Activated naive CD4-positive, alpha-beta T cell treated with anti-CD3 and anti-CD28 coated beads, Interleukin-2, amount 10 ng/mL, durations not matched to agents 7 days and 5 days (primary cell): ENCODE measurements around the gene PTP4A1.
A peak's percentile ranks its signal among the peaks of the same experiment; 100 is the strongest.
"Not testable (repeated sequence)": the region's sequence is repeated elsewhere in the genome, so short reads cannot be mapped to it uniquely, and the experiment has no call there.

ENCODE experiments used
- CTCF ChIA-PET: fragments of 350-600 bp; sonication (Branson Sonifier 250); formaldehyde crosslinking; loops from one replicate; lab custom pipeline; 2021; ENCODE audit warnings: antibody characterized with exemption; lab: Charles Lee
- DNase-seq: peaks from one replicate; pipeline ENCODE4 v3.0.0-alpha.2; 2020
- H3K27ac Mint-ChIP-seq: one replicate; pipeline ENCODE4 v1.8.0; 2021; ENCODE audit warnings: mild to moderate bottlenecking, moderate library complexity, mixed read lengths
- H3K27me3 Mint-ChIP-seq: one replicate; pipeline ENCODE4 v1.8.0; 2021; ENCODE audit warnings: mild to moderate bottlenecking, mixed read lengths
- H3K36me3 Mint-ChIP-seq: one replicate; pipeline ENCODE4 v1.8.0; 2021; ENCODE audit warnings: mixed read lengths
- H3K4me1 Mint-ChIP-seq: one replicate; pipeline ENCODE4 v1.8.0; 2021; ENCODE audit warnings: mixed read lengths
- H3K4me3 Mint-ChIP-seq: one replicate; pipeline ENCODE4 v1.8.0; 2021; ENCODE audit warnings: mild to moderate bottlenecking, moderate library complexity, mixed read lengths
- H3K9me3 Mint-ChIP-seq: one replicate; pipeline ENCODE4 v1.8.0; 2021; ENCODE audit warnings: mixed read lengths

Gene PTP4A1

GRCh38 chr6:63581355-63582013, 9.2 kb downstream of the PTP4A1 start:
- Mint-ChIP-seq H3K9me3 (no peaks in the 10 kb centered on the region), H3K4me3 (no peak overlapping the region), H3K27me3 (no peaks in the 10 kb centered on the region), H3K27ac (no peak overlapping the region), H3K4me1 (peaks cover 6% of the 10 kb centered on the region), H3K36me3 (peaks cover 38% of the 10 kb centered on the region)
- CTCF ChIA-PET, result interaction anchor here (0.9 kb wide), 1 partner anchor 17 kb away, joined by 3 read pairs; no protein-coding TSS in a partner anchor
- no peak for DNase-seq

- Mint-ChIP-seq H3K4me1 (no peaks in the 10 kb centered on the region), H3K9me3 (no peaks in the 10 kb centered on the region), H3K4me3 (no peak overlapping the region), H3K27ac (no peak overlapping the region), H3K27me3 (no peaks in the 10 kb centered on the region), H3K36me3 (peaks cover 31% of the 10 kb centered on the region)
- DNase-seq, result no peak
- CTCF ChIA-PET, result no interaction called here
These were observed 10.4 kb downstream of the PTP4A1 start for GRCh38 chr6:63582579-63583231.

GRCh38 chr6:63584125-63584514, 11.8 kb downstream of the PTP4A1 start:
- Mint-ChIP-seq H3K9me3 (no peaks in the 10 kb centered on the region), H3K27me3 (no peaks in the 10 kb centered on the region), H3K4me1 (no peaks in the 10 kb centered on the region), H3K27ac (no peak overlapping the region), H3K4me3 (no peak overlapping the region), H3K36me3 (peaks cover 31% of the 10 kb centered on the region)
- CTCF ChIA-PET, result interaction anchor here (1.0 to 2.2 kb wide), 2 partner anchors 10 to 14 kb away, joined by 5 to 10 read pairs; no protein-coding TSS in a partner anchor
- no peak for DNase-seq

- Mint-ChIP-seq H3K4me1 (no peaks in the 10 kb centered on the region), H3K36me3 (peaks cover 29% of the 10 kb centered on the region), H3K4me3 (no peak overlapping the region), H3K27ac (no peak overlapping the region), H3K9me3 (no peaks in the 10 kb centered on the region), H3K27me3 (no peaks in the 10 kb centered on the region)
- no peak for DNase-seq
- CTCF ChIA-PET, result interaction anchor here (1.0 to 2.2 kb wide), 2 partner anchors 10 to 14 kb away, joined by 5 to 10 read pairs; no protein-coding TSS in a partner anchor
These were observed 12.3 kb downstream of the PTP4A1 start for GRCh38 chr6:63584566-63584965.

- H3K4me3 Mint-ChIP-seq, H3K9me3 Mint-ChIP-seq, H3K27me3 Mint-ChIP-seq, H3K4me1 Mint-ChIP-seq, H3K27ac Mint-ChIP-seq, DNase-seq: not testable (repeated sequence)
- H3K36me3 Mint-ChIP-seq, result peaks cover 18% of the 10 kb centered on the region
- CTCF ChIA-PET, result interaction anchor here (2.2 kb wide), 1 partner anchor 11 kb away, joined by 10 read pairs; no protein-coding TSS in a partner anchor
These were observed 13.4 kb downstream of the PTP4A1 start for GRCh38 chr6:63585652-63586051.

GRCh38 chr6:63589952-63590411, 17.7 kb downstream of the PTP4A1 start:
- H3K9me3 Mint-ChIP-seq, result no peaks in the 10 kb centered on the region
- no peaks in the 10 kb centered on the region for H3K36me3 Mint-ChIP-seq
- no peak overlapping the region for H3K27ac Mint-ChIP-seq
- H3K27me3 Mint-ChIP-seq, result peaks cover 7% of the 10 kb centered on the region
- CTCF ChIA-PET, result no interaction called here
- H3K4me1 Mint-ChIP-seq, result no peaks in the 10 kb centered on the region
- no peak overlapping the region for H3K4me3 Mint-ChIP-seq
- no peak for DNase-seq

GRCh38 chr6:63592886-63593285, 20.6 kb downstream of the PTP4A1 start:
- H3K4me1 Mint-ChIP-seq, result peaks cover 4% of the 10 kb centered on the region
- no peak for DNase-seq
- no peaks in the 10 kb centered on the region for H3K36me3 Mint-ChIP-seq
- no peak overlapping the region for H3K4me3 Mint-ChIP-seq
- H3K27me3 Mint-ChIP-seq, result peaks cover 20% of the 10 kb centered on the region
- CTCF ChIA-PET, result interaction anchor here (1.0 to 2.1 kb wide), 3 partner anchors 18 to 240 kb away, joined by 3 to 10 read pairs (median 5); no protein-coding TSS in a partner anchor
- no peak overlapping the region for H3K27ac Mint-ChIP-seq
- no peaks in the 10 kb centered on the region for H3K9me3 Mint-ChIP-seq

GRCh38 chr6:63597141-63598048, 25.1 kb downstream of the PTP4A1 start:
- Mint-ChIP-seq H3K27ac (no peak overlapping the region), H3K4me3 (peak overlapping the region; percentile 77), H3K4me1 (peaks cover 20% of the 10 kb centered on the region), H3K9me3 (no peaks in the 10 kb centered on the region), H3K27me3 (peaks cover 25% of the 10 kb centered on the region), H3K36me3 (no peaks in the 10 kb centered on the region)
- no peak for DNase-seq
- CTCF ChIA-PET, result interaction anchor here (0.7 to 3.4 kb wide), 16 partner anchors 10 to 290 kb away, joined by 3 to 54 read pairs (median 5); partner anchors contain the start of gene PHF3

- DNase-seq, result peak; percentile 81
- no peak overlapping the region for H3K27ac Mint-ChIP-seq
These were observed 26.1 kb downstream of the PTP4A1 start for GRCh38 chr6:63598049-63599036.

GRCh38 chr6:63599243-63599642, 27.0 kb downstream of the PTP4A1 start:
- peak overlapping the region; percentile 24 for H3K27ac Mint-ChIP-seq
- no peak for DNase-seq
- H3K36me3 Mint-ChIP-seq, result no peaks in the 10 kb centered on the region
- CTCF ChIA-PET, result interaction anchor here (0.9 to 3.4 kb wide), 17 partner anchors 10 to 257 kb away, joined by 3 to 54 read pairs (median 5); partner anchors contain the start of gene PHF3
- H3K9me3 Mint-ChIP-seq, result no peaks in the 10 kb centered on the region
- peaks cover 19% of the 10 kb centered on the region for H3K27me3 Mint-ChIP-seq
- H3K4me1 Mint-ChIP-seq, result peaks cover 20% of the 10 kb centered on the region
- H3K4me3 Mint-ChIP-seq, result peak overlapping the region; percentile 77

More at GRCh38 chr6:63598049-63599036, 26.1 kb downstream of the PTP4A1 start:
- CTCF ChIA-PET, result interaction anchor here (0.7 to 3.4 kb wide), 29 partner anchors 9 to 291 kb away, joined by 3 to 54 read pairs (median 4); partner anchors contain the start of gene PHF3
- peaks cover 20% of the 10 kb centered on the region for H3K4me1 Mint-ChIP-seq
- H3K9me3 Mint-ChIP-seq, result no peaks in the 10 kb centered on the region
- H3K4me3 Mint-ChIP-seq, result peak overlapping the region; percentile 77
- peaks cover 21% of the 10 kb centered on the region for H3K27me3 Mint-ChIP-seq
- H3K36me3 Mint-ChIP-seq, result no peaks in the 10 kb centered on the region

GRCh38 chr6:63600136-63600535, 27.9 kb downstream of the PTP4A1 start:
- no peaks in the 10 kb centered on the region for H3K9me3 Mint-ChIP-seq
- H3K27ac Mint-ChIP-seq, result no peak overlapping the region
- peaks cover 18% of the 10 kb centered on the region for H3K27me3 Mint-ChIP-seq
- CTCF ChIA-PET, result interaction anchor here (1.6 to 2.0 kb wide), 2 partner anchors 26 to 164 kb away, joined by 4 to 9 read pairs; no protein-coding TSS in a partner anchor
- no peak overlapping the region for H3K4me3 Mint-ChIP-seq
- H3K4me1 Mint-ChIP-seq, result peaks cover 20% of the 10 kb centered on the region
- no peaks in the 10 kb centered on the region for H3K36me3 Mint-ChIP-seq
- no peak for DNase-seq

GRCh38 chr6:63609231-63609630, 37.0 kb downstream of the PTP4A1 start:
- CTCF ChIA-PET, result interaction anchor here (1.6 kb wide), 1 partner anchor 11 kb away, joined by 5 read pairs; no protein-coding TSS in a partner anchor
- DNase-seq, result no peak
- H3K27ac Mint-ChIP-seq, result no peak overlapping the region
- no peak overlapping the region for H3K4me3 Mint-ChIP-seq
- no peaks in the 10 kb centered on the region for H3K36me3 Mint-ChIP-seq
- H3K9me3 Mint-ChIP-seq, result no peaks in the 10 kb centered on the region
- H3K4me1 Mint-ChIP-seq, result no peaks in the 10 kb centered on the region
- H3K27me3 Mint-ChIP-seq, result peaks cover 10% of the 10 kb centered on the region
